ENCODE measurements around the gene AK1.

DNA sequence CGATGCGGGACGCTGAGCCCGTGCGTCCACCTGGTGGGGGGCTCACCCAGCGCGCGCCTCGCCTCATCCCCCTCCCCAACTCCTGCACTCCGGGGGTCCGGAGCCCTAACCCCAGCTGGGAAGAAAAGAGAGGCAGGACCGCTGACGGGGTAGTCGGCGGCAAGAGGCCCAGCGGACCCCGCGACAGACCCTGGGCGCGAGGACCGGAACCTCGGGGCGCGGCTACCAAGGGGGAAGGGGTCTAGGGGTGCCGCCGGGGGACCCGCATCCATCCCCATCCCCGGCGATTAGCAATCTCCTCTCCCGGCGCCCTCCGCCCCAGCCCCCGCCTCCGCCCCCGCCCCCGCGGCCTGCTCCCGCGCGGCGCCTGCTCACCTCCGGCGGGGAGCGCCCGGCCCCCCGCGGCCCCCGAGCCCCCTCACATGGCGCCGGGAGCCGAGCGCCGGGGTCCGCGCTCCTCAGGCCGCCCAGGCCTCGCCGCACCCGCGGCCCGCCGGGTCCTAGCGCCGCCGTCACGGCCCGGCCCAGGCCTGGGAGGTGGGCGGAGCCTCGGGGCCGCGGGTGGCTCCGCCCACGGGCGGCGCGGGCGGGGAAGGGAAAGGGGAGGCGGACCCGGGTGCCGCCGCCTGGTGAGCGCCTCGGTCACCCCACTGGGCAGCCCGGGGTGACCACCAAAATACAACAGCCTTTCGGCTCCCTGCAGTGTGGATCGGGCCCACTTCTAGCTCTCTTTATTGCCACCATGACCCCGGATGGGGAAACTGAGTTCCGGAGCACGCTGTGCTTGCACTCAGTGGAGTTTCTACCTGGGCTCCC lies 21.9 kb upstream of the AK1 start, which contains the start of gene ST6GALNAC6:
- TF ChIP-seq, protein P1, sequence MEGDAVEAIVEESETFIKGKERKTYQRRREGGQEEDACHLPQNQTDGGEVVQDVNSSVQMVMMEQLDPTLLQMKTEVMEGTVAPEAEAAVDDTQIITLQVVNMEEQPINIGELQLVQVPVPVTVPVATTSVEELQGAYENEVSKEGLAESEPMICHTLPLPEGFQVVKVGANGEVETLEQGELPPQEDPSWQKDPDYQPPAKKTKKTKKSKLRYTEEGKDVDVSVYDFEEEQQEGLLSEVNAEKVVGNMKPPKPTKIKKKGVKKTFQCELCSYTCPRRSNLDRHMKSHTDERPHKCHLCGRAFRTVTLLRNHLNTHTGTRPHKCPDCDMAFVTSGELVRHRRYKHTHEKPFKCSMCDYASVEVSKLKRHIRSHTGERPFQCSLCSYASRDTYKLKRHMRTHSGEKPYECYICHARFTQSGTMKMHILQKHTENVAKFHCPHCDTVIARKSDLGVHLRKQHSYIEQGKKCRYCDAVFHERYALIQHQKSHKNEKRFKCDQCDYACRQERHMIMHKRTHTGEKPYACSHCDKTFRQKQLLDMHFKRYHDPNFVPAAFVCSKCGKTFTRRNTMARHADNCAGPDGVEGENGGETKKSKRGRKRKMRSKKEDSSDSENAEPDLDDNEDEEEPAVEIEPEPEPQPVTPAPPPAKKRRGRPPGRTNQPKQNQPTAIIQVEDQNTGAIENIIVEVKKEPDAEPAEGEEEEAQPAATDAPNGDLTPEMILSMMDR (IDR thresholded peaks at IDR 0.05 in 2 of 3, conservative IDR thresholded peaks at IDR 0.05 in 1 of 3; ENCODE audit: borderline replicate concordance in 1 of 3, insufficient read depth in 1 of 3, low read depth in 2 of 3, low read length in 2 of 3) = no peak
- TF ChIP-seq TCF7L2 (IDR thresholded peaks at IDR 0.05; ENCODE audit: borderline replicate concordance, extremely low read depth, insufficient read depth, insufficient read length) = no peak
- TF ChIP-seq POLR2A (IDR thresholded peaks at IDR 0.05; ENCODE audit: borderline replicate concordance, extremely low read depth, insufficient read depth, insufficient read length) = no peak
- no peak for TF ChIP-seq SRF (IDR thresholded peaks at IDR 0.05; ENCODE audit: low read depth)
- peak; percentile 76 for TF ChIP-seq POLR2AphosphoS5 (IDR thresholded peaks at IDR 0.05; ENCODE audit: low read depth, low read length)
- TF ChIP-seq, protein P2, sequence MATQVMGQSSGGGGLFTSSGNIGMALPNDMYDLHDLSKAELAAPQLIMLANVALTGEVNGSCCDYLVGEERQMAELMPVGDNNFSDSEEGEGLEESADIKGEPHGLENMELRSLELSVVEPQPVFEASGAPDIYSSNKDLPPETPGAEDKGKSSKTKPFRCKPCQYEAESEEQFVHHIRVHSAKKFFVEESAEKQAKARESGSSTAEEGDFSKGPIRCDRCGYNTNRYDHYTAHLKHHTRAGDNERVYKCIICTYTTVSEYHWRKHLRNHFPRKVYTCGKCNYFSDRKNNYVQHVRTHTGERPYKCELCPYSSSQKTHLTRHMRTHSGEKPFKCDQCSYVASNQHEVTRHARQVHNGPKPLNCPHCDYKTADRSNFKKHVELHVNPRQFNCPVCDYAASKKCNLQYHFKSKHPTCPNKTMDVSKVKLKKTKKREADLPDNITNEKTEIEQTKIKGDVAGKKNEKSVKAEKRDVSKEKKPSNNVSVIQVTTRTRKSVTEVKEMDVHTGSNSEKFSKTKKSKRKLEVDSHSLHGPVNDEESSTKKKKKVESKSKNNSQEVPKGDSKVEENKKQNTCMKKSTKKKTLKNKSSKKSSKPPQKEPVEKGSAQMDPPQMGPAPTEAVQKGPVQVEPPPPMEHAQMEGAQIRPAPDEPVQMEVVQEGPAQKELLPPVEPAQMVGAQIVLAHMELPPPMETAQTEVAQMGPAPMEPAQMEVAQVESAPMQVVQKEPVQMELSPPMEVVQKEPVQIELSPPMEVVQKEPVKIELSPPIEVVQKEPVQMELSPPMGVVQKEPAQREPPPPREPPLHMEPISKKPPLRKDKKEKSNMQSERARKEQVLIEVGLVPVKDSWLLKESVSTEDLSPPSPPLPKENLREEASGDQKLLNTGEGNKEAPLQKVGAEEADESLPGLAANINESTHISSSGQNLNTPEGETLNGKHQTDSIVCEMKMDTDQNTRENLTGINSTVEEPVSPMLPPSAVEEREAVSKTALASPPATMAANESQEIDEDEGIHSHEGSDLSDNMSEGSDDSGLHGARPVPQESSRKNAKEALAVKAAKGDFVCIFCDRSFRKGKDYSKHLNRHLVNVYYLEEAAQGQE (IDR thresholded peaks at IDR 0.05; ENCODE audit: low read depth) = no peak
- TF ChIP-seq, protein P3, sequence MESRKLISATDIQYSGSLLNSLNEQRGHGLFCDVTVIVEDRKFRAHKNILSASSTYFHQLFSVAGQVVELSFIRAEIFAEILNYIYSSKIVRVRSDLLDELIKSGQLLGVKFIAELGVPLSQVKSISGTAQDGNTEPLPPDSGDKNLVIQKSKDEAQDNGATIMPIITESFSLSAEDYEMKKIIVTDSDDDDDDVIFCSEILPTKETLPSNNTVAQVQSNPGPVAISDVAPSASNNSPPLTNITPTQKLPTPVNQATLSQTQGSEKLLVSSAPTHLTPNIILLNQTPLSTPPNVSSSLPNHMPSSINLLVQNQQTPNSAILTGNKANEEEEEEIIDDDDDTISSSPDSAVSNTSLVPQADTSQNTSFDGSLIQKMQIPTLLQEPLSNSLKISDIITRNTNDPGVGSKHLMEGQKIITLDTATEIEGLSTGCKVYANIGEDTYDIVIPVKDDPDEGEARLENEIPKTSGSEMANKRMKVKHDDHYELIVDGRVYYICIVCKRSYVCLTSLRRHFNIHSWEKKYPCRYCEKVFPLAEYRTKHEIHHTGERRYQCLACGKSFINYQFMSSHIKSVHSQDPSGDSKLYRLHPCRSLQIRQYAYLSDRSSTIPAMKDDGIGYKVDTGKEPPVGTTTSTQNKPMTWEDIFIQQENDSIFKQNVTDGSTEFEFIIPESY (IDR thresholded peaks at IDR 0.05; ENCODE audit: extremely low read depth, insufficient replicate concordance, low read length) = no peak
- TF ChIP-seq, protein P4, sequence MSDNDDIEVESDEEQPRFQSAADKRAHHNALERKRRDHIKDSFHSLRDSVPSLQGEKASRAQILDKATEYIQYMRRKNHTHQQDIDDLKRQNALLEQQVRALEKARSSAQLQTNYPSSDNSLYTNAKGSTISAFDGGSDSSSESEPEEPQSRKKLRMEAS (IDR thresholded peaks at IDR 0.05) = no peak
